ENCODE results near the gene INSC.

The INSC gene

DNA sequence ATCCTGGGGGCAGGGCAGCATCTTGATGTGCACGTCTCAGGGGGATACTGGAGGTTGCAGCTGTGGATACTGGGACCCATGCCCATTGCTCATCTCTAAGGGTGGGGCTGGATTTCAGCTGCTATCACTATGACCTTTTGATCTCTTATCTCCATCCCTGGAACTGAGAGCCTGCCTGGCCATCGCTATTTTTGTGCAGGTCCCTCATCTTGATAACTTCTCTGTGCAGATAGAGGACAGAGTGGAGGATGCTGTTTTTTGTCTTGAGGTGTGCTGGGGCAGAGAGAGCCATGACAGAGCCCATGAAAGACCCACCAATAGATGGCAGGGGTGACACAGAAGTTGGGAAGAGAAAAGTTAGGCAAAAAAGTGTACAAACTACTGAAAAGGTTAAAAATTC lies 5.1 kb upstream of the INSC start:
- DNase-seq, result no peak

DNA sequence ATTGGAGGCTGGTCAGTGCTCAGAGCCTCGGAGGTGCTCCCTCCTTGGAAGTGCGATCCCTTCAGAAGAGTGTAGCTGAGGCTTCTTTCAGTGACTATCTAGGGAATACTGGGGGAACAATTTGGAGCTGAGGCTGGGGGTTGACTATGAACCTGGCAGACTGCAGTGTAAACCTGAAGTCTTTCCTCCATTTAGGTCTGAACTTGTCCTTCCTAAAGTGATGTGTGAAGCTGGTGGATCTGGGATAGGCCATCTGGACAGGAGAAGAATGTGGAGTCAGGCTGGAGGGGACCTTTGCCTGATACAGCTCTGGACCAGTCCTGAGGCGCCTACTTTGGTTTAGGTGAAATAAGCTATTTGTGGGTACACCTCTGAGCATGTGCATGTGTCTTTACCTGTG lies 3.5 kb upstream of the INSC start:
- DNase-seq, result no peak

DNA sequence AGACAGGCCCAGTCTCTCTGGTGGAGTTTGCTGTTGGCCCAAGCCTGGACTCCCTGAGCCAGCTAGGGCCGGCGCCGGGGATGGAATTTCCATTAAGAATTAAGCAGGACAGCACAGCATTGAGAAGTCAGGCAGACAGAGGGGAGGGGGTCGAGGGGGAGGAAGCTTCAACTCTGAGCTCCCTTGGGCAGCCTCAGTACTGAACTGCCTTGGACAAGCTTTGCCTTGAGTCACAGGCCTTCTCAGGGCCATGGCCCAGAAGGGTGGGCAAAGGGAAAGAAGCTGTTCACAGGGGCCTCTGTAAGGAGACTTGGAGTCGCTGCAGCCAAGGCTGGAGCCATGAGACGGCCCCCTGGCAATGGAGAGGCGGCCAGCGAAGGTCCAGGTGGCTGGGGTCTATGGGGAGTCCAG lies 2.6 kb upstream of the INSC start:
- DNase-seq, result no peak

DNA sequence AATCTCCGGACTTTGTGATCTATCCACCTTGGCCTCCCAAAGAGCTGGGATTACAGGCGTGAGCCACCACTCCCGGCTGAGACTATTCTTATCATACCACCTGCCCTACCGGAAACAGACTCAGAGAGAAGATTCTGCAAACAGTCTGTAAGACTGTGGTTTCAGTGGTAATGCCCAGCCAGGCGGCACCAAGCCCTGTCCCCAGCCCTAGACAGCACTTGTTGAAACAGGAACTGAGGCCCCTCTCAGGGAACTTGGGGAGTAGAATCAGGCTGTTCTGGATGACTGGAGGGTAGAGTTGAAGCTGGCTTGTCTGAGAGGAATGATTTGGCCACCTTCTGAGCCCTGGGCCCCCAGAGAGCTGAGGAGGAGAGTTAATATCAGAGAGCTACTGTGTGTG lies 1.3 kb upstream of the INSC start:
- no peak for DNase-seq

DNA sequence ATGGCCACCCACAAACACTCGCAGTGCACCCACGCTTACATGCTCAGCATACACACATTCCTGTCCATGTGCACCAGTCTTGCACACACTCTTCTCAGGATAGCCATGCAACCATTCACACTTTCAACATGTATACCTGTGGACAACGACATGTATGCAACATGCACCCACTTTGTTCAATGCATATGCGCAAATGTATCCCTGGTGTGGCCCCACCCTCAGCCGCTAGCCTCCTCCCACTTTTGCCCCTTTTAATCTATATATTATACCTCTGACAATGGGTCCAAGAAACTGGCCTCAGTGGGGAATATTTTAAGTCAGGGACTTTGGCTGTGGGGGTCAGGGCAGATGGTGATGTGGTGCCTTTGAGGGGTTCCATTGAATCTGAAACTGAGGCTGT lies 963 bp downstream of the INSC start:
- no peak for DNase-seq

DNA sequence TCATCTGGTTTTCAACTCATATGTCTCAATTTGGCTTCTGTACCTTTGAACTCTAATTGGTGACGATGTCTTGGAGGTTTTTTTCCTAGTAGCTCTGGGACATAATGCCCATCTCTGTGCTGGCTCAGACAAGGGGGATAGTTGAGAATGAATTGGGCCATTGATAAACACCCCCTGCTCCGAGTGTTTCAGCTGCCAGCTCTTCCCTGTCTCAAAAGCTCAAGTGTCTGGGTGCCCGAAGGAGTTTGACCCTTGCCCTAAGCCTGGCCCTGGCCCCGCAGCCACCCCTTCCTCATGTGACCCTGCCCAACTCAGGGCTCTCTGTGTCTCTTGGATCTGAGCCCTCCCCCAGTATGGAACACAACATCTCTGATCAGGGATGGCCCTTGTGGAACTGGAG lies 3.0 kb downstream of the INSC start:
- no peak for DNase-seq

DNA sequence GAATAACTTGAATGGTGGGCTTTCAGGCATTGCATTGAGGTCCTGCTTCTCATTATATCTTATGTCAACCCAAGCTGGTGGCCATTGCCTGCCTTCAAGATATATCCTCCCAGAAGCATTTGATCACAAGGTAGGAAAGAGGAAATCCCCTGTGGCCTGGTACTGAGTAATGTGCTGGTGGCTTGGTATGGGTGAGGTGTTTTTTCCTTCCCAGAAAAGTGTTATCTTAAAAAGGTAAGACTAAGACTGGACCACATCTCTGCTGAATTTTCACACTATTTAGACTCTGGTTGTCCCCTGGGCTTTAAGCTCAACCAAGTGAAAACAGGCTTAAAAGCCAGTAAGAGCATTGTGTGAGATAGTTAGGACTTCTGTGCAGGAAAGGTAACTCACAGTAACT lies 3.7 kb downstream of the INSC start:
- no peak for DNase-seq

DNA sequence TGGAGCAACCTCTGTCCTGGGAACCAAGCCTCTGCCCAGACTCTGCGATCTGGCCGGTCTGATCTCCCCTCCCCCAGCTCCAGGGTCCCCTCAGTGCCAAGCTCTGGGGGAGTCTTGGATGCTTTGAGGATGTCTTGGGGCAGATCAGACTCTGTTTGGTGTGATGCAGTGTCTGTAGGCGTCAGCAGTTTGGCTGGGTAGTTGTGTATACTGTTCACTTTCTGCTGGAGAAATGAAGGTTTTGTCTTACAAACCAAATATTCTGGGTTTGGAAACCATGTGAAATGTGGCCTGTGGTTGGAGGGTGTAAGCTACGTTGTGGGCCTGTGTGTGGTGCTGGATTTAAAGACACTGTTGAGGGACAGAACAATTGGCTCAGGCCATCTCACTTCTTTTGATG lies 4.6 kb downstream of the INSC start:
- DNase-seq, result no peak

DNA sequence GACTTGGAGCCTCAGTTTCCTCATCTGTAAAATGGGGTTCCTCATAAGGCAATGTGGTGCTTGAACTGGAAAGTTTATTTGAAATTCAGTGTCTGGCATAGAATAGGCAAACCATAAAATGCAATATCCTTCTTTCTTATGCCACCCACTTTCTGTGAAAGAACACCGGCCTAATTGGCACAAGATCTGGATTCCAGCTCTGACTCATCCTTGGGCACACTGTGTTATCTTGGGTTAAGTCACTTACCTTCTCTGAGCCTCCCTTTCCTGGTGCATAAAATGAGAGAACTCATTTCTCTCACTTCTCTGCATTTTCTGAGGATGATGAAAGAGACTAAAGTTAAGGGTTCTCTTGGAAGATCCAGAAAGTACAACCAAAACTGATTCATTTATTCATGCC lies 5.1 kb downstream of the INSC start:
- DNase-seq, result no peak

DNA sequence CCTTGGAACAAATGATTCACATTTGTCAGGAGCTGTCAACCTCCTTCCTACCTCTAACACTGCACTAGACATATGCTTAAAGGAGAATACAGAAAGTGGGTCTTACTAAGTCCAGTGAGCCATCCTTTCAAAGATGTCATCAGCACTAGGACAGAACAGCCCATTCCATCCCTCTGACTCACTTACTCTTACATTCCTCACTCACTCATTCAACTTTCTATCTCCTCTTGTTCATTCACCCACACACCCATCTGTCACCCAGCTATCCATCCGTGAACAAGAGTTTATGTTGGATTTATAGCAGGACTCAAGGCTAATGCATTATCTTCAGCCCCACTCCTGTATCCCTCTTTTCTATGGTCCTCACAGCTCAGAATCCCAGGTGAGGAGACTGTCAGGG lies 9.1 kb downstream of the INSC start:
- DNase-seq, result no peak

DNA sequence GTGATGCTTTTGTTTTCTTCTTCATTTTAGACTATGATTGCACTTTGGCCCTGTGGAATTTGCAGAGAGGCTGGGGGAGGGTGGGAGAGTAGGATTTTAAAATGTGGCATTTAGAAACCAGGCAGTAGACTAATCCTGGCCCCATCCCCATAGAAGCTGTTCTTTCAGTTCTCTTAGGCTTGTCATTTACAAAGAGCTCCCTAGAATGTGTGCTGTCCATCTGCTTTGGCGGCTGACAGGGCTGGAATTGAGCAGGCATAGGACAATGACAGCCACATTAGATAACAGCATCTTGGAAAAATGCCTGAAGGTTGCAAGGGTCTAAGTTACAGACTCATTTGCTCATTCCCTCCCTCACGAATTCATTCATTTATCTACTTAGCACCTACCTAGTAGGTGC lies 9.8 kb downstream of the INSC start:
- no peak for DNase-seq

DNA sequence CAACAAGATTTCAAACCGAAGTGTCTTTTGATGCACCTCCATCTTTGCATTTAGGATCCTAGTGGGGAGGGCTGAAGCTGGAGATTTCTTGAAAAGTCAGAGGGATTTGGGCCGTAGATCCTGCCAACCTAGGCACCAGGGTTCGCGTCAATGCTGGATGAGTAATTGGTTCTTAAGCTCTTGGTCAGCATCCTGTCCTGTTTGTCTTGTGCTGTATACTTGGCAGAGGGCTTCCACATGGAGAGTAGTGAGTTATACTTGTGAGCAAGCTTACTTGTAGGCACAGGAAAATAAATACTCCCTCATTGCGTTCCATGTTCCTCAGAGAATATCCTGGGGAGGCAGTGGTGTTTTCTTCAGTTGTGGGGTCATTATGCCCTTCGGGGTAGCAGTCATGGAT lies 12.6 kb downstream of the INSC start:
- no peak for DNase-seq

DNA sequence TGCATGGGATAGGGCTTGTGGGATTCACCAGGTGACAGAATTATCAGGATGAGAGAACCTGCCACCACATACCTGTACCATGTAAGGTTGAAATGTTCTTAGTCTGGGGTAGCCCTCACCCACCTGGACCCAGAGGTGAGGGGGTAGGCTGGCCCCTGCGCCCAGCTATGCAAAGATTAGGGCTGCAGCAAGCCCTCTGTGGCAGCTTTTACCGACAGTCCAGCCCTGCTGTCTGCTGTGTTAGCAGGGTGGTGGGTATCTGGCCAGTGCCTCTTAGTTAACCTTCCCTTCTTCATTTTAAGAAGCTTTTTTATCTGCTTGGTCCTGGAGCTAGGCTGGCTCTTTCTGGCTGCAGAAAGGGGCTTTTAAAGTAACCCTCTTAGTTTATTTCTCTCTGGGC lies 13.9 kb downstream of the INSC start:
- DNase-seq, result no peak

DNA sequence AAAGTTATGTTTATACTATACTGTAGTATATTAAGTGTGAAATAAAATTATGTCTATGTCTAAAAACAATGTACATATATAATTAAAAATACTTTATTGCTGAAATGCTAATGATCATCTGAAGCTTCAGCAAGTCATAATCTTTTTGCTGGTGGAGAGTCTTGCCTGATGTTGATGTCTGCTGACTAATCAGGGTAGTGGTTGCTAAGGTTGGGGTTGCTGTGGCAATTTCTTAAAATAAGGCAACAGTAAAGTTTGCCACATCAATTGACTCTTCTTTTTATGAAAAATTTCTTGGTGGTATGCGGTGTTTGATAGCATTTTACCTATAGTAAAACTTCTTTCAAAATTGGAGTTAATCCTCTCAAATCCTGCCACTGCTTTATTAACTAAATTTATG lies 21.4 kb downstream of the INSC start:
- DNase-seq, result no peak

DNA sequence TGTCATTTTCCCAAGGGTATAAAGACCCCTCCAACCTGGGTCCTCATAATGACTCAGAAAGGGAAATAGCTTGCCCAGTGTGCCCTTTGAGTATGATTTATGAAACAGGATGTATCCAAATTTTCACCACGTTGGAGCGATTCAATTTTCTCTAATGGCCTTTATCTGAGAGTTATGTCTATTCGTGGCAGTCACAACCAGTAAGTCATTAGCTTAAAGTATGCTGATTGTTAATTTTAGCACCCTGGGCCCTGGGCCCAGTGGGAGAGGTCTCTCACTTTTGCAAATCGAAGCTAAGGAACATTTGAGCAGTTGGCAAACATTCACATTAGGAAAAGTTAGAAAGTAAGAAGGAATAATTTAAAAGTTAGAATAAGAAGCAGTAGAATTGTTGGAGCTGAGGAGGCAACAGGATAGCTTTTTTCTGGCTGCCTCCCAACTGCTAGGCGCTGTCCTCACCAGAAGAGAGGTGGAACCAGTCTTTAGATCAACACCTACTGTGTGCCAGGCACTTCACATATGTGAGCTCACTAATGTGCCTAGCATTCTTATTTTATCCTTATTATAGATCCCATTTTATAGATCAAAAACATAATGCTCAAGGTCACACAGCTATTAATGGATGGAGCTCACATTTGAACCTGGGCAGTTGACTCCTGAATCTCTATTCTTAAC lies 24.5 kb downstream of the INSC start:
- no peak for DNase-seq

DNA sequence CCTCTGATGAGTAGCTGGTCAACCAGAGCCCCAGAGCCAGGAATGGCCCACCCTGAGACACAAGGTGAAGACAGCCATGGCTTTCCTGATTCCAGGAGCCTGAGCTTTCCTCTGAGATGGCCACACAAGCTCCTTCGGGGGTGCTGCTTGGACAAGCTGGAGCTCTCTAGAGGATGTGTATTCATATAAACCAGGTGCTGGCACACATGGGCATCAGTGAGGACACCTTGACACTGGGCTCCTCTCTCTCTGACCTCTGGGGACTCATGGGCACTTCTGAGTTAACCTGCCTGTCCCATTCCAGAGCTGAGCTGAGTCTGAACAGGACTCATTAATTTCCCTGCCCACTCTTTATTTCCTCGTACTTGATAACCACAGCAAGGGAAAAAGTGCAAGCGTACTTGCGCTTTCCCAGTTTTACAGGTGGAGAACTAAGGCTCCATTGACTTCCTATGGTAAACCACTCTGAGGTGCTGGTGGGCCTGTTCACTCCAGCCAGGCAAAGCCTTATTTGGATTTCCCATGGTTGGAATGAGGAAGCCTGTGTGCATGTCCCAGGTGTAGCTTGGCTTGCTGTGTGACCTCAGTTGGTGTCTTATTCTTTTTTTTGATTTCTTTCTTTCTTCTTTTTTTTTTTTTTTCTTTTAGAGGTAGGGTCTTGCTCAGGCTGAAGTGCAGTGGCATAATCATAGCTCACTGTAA lies 25.4 kb downstream of the INSC start:
- DNase-seq, result no peak

DNA sequence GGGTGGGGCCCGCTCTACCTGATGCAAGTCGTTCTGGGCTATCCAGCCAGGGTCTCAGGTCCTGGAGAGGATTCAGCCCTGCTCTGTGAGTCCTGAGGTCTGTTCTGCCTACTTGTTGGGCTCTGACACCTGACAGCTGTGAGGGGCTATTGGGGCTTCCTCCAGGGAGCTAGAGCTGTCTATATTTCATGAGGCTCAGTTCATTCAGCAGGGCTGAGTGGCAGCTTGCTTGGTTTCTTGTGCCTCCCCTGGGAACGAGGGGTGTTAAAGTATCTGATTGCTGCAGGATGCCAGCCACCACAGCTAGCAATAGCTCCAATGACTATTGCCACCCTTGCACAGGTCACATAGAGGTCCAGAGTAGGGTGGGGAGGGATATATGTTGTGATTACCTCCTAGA lies 26.7 kb downstream of the INSC start:
- no peak for DNase-seq

DNA sequence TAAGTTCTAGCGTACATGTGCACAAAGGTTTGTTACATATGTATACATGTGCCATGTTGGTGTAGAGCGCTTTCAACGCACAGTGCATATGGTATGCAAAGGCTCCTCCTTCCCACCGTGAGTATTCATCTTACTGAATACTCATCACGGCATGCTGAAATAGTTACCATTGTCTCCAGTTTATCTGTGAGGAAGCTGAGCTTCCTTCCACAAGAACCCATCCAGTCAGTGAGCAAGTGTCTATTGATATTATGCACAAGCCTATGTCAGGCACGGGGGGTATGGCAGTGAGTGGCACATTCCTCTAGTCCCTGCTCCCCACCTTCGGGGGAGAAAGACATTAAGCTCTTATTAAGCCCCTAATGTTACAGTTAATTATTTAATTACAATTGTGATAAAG lies 28.1 kb downstream of the INSC start:
- no peak for DNase-seq

DNA sequence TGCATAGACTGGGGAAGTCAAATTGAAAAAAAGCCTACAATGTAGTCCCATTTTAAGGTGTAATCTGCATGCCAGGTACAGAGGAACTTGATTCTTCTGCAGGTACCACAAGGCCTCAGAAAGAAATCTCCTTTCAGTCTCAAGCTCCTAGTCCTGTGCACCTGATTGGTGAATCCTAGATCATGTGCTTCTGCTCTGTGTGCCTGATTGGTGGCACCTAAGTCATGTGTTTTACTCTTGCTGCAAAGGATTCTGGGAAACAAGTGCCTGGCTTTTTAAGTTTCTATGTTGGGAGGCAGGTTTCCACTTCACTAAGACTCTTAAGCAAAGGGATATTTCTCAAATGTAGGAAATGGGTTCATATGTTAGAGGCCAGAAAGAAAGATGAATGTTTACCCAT lies 29.1 kb downstream of the INSC start:
- no peak for DNase-seq

DNA sequence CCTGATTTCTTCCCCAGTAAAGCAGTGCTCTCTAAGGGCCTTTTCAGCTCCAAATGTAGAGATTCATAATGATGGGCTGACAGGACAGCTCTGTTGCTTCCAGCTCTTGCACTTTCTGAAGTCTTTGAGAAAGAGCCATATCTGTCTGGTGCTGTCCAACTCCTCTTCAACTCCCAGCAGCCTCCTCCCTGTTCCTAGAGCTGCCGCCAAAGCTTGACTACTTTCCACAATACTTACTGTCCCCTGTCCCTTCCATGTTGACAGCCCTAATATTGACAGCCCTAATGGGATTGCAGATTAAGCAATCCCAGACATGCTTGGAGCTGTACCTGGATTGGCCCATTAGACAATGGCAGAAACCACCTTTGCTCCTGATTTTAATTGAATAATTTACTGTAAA lies 29.6 kb downstream of the INSC start:
- DNase-seq, result no peak

DNA sequence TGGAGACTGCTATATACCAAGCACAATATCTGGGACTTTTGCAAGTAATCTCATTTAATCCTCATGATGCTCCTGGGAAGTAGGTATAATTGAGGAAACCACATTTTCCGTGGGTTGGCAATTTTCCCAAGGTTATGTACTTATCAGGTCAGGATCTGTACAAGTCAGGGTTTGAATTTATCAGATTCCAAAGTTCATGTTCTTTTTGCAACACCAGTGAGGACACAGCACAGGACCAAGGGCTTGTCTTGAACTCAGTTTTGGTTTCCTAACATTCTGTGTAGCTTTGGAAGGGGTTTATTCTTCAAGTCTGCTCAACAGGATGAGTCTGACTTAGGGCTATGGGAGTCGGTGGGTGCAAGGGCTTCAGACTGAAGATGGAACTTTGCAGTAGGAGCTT lies 30.4 kb downstream of the INSC start:
- no peak for DNase-seq

DNA sequence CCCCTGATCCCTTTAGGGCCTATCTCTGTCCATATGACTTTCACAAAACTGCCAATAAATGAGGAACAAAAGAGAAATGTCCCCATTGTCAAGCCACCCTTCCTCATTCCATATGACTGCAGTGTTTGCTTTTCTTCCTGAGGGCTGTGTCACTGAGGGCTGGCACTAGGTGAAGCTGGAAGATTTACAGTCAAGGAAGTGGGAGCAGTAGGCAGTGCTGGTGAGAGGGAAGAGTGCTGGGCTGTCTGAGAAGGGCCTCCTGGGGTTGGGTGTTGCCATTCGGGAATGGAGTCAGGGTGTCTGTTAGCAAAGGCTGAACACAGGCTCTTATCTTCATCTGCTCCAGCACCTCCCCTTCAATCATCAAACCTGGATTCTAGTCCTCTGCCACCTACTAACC lies 30.9 kb downstream of the INSC start:
- no peak for DNase-seq

DNA sequence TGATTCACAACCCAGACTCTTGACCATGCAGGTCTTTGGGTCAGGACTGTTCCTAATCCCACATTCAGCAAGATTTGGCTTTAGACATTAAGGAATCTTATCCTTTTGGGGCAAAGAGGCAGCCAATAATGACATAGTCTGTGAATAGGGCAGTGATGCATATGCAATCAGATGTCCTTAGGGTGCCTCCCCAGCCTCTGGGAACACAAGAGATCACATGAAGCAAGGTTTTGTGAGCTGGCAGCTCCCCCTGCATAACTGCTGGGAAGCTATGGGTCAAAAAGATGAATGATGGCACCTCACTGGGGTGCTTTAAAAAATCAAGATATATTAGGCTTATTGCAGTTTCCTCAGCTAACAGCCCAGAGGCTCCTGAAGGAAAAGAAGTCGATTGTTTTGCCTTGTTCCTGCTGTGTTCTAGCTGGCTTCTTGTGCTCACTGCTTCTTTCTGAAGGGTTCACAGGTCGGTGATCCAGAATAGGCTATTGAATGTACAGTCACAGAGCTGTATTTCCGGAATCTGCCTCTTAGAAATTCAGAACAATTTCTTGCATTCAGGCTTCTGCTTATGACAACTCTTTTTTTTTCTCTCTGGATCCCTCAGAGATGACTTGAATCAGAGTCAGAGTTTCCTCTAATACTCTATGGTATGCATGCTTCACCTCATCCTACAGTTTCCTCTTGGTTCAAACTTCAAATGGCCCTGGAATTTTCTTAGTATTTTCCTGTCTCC lies 31.7 kb downstream of the INSC start:
- DNase-seq, result no peak

DNA sequence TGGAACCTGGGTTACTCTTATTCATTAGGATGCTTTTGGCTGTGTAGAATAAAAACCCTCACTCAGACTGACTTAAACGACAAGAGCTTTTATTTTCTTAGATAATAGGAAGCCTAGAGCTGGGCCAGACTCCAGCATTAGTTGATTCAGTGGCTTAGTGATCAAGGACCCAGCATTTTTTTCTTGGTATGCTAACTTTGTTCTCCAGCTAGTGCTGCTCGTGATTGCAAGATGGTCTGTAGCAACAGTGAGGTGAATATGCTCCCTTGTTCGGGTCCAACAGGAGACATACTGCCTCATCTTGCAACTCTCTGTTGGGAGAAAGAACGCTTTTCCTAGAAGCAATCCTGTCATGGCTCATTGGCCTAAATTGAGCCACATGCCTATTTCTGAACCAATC lies 33.4 kb downstream of the INSC start:
- DNase-seq, result no peak

DNA sequence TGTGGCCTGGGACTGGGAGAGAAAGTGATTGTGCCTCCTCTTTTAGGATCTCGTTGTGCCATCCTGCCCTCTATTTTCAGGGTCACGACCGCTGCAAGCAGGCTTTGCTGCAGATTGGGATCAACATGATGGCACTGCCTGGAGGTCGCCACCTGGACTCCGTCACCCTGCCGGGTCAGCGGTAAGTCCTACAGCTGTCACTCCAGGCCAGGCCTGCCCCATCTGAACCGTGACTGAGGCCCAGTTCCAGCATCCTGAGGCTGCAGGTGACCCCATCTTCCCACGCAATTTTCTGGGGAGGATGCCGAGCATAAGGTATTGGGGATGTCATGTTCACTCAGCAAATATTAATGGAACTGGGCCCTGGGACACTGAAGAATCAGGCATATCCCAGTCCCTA lies 34.3 kb downstream of the INSC start:
- no peak for DNase-seq
